NCI-H345 treated with DMSO at 0.1 percent for 48 hours (cell line): ENCODE measurements around the gene SPATA45.
"Not testable (repeated sequence)": the region's sequence is repeated elsewhere in the genome, so short reads cannot be mapped to it uniquely, and the experiment has no call there.

Experiments used
- DNase-seq: peaks from one replicate; lab custom pipeline; 2025; ENCODE audit not compliant: unreplicated experiment; lab: John Stamatoyannopoulos, UW

Gene SPATA45

GRCh38 chr1:212847549-212847948 lies at the start of gene SPATA45:
Gene SPATA45 (minus strand): TSS chr1:212847649. CDS start chr1:212836149, 11,500 bp downstream.
- no peak for DNase-seq

- no peak for DNase-seq
These were observed 44.7 kb upstream of the SPATA45 start for GRCh38 chr1:212892108-212892507.

GRCh38 chr1:212884592-212884991 lies 37.1 kb upstream of the SPATA45 start:
- no peak for DNase-seq

GRCh38 chr1:212879947-212880690 lies 32.7 kb upstream of the SPATA45 start:
- no peak for DNase-seq

- DNase-seq: no peak
These were observed 31.0 kb upstream of the SPATA45 start for GRCh38 chr1:212878418-212878817.

- DNase-seq: no peak
These were observed 26.1 kb upstream of the SPATA45 start for GRCh38 chr1:212873518-212873917.

- no peak for DNase-seq
These were observed 24.5 kb upstream of the SPATA45 start for GRCh38 chr1:212871976-212872375.

- DNase-seq: no peak
These were observed 19.7 kb upstream of the SPATA45 start for GRCh38 chr1:212867192-212867591.

- DNase-seq: no peak
These were observed 16.8 kb upstream of the SPATA45 start for GRCh38 chr1:212864201-212864600.

GRCh38 chr1:212863345-212863744 lies 15.9 kb upstream of the SPATA45 start:
- DNase-seq: not testable (repeated sequence)

GRCh38 chr1:212862111-212862690 lies 14.8 kb upstream of the SPATA45 start:
- DNase-seq: no peak

GRCh38 chr1:212860713-212861581 lies 13.5 kb upstream of the SPATA45 start:
- DNase-seq: peak; percentile 82

GRCh38 chr1:212858461-212859265 lies 11.2 kb upstream of the SPATA45 start:
- peak; percentile 21 for DNase-seq

- peak; percentile 93 for DNase-seq
These were observed 10.6 kb upstream of the SPATA45 start, which contains the start of gene FLVCR1 for GRCh38 chr1:212857992-212858460. Gene FLVCR1 (plus strand): TSS chr1:212858275. CDS start chr1:212858453, 178 bp downstream.

GRCh38 chr1:212856755-212857154 lies 9.3 kb upstream of the SPATA45 start:
- DNase-seq: no peak

- DNase-seq: no peak
These were observed 6.2 kb upstream of the SPATA45 start for GRCh38 chr1:212853658-212854057.

- DNase-seq: no peak
These were observed 4.7 kb upstream of the SPATA45 start for GRCh38 chr1:212852105-212852688.

GRCh38 chr1:212844521-212844920 lies 2.9 kb downstream of the SPATA45 start:
- DNase-seq: not testable (repeated sequence)

GRCh38 chr1:212838145-212838544 lies 9.3 kb downstream of the SPATA45 start:
- DNase-seq: no peak
